AG04449 (cell line): ENCODE data around the gene WTIP.
"Not testable (repeated sequence)": the region's sequence is repeated elsewhere in the genome, so short reads cannot be mapped to it uniquely, and the experiment has no call there.

ENCODE experiments used
- CTCF ChIA-PET: fragments of 350-600 bp; formaldehyde crosslinking; extraction: SDS; loops from one replicate; lab custom pipeline; 2021; ENCODE audit warnings: antibody characterized with exemption; lab: Yijun Ruan, JAX
- POLR2A ChIA-PET: fragments of 400-600, 350-600 bp; formaldehyde crosslinking; extraction: SDS; loops from one replicate; lab custom pipeline; 2020; ENCODE audit warnings: antibody characterized with exemption, inconsistent platforms; lab: Yijun Ruan, JAX
- DNase-seq: peaks from one replicate; pipeline ENCODE4 v3.0.0-alpha.2; 2010; ENCODE audit warnings: low read depth, low spot score
- H3K4me3 ChIP-seq: 2 replicates; pipeline ENCODE4 v1.5.1; 2011; ENCODE audit warnings: low read depth, mild to moderate bottlenecking, control low read depth, low read length
- TF ChIP-seq, protein P1 (sequence below): IDR thresholded peaks from one replicate; pipeline ENCODE4 v1.5.1; 2011; ENCODE audit warnings: mild to moderate bottlenecking, moderate library complexity, low read length, control low read depth, inconsistent platforms; ENCODE audit not compliant: insufficient read depth; ENCODE audit errors: missing control alignments

The WTIP gene

DNA sequence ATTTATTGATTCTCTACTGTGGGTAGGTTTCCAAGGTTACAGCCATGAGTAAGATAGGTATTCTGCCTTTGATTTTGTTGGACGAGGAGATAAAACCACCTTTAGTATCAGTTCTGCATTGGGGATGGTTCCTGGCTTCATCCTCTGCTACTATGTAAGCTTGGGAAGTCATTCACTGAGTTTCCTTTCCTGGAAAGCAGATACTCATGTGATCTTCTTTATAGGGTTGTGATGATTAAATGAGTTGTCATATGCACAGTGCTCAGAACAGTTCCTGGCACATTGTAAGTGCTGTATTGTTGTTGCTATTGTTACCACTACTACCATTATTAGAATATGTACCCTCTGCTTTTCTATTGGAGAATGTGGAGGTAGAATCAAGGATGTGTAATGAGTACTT is 13.1 kb upstream of the WTIP start:
- no peak for DNase-seq
- H3K4me3 ChIP-seq: no peak overlapping the region
- CTCF ChIA-PET: no interaction called here
- TF ChIP-seq, protein P1, sequence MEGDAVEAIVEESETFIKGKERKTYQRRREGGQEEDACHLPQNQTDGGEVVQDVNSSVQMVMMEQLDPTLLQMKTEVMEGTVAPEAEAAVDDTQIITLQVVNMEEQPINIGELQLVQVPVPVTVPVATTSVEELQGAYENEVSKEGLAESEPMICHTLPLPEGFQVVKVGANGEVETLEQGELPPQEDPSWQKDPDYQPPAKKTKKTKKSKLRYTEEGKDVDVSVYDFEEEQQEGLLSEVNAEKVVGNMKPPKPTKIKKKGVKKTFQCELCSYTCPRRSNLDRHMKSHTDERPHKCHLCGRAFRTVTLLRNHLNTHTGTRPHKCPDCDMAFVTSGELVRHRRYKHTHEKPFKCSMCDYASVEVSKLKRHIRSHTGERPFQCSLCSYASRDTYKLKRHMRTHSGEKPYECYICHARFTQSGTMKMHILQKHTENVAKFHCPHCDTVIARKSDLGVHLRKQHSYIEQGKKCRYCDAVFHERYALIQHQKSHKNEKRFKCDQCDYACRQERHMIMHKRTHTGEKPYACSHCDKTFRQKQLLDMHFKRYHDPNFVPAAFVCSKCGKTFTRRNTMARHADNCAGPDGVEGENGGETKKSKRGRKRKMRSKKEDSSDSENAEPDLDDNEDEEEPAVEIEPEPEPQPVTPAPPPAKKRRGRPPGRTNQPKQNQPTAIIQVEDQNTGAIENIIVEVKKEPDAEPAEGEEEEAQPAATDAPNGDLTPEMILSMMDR: no peak
- POLR2A ChIA-PET: no interaction called here

DNA sequence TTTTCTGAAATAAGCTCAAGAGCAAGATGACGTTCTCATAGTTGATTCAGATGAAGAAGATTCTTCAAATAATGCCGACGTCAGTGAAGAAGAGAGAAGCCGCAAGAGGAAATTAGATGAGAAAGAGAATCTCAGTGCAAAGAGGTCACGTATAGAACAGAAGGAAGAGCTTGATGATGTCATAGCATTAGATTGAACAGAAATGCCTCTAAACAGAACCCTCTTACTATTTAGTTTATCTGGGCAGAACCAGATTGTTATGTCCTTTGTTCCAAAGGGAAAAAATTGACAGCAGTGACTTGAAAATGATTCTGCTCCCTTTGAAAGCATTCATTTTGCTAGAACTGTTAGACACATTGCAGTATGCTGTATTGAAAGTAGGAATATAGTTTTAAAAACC is 12.5 kb upstream of the WTIP start:
- POLR2A ChIA-PET, H3K4me3 ChIP-seq, CTCF ChIA-PET: not testable (repeated sequence)

DNA sequence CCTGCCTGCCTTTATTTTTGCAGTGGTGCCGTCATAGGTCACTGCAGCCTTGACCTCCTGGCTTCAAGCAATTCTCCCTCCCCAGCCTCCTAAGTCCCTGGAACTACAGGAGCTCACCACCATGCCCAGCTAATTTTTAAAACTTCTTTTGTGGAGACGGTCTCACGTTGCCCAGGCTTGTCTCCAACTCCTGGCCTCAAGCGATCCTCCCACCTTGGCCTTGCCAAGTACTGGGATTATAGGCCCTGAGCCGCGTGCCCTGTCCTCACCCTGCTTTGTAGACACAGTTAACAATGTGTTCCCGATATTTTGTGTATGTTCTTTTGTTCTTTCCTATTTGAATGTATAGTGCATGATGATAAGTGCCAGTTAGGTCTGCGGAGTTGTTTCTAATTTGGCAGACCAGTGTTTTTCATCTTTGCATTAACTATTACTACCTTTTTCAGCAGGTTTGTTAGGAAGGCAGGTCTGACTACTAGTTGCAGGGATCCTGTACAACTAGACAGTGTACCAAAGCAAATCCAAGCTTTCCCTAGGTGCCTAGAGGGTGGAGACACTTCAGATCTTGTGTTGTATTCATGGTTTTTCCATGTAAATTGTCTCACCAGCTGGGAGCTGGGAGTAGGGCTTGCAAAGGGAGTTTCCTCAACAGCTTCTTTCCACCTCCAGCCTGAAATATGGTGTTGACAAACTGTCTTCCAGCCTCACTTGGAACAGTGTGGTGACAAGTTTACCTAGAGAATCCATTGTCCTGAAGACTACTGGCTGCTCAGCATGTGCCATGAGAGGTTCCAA is 9.5 kb upstream of the WTIP start:
- POLR2A ChIA-PET: interaction anchor here (1.2 kb wide), 1 partner anchor 9 kb away, joined by 5 read pairs; the partner anchor contains the start of gene WTIP
- CTCF ChIA-PET: interaction anchor here (0.9 to 3.1 kb wide), 8 partner anchors 10 to 126 kb away, joined by 3 to 17 read pairs (median 4); partner anchors contain the start of gene WTIP
- TF ChIP-seq, protein P1: no peak
- no peak overlapping the region for H3K4me3 ChIP-seq
- DNase-seq: no peak

More for the DNA sequence above, 12.5 kb upstream of the WTIP start:
- DNase-seq: not testable (repeated sequence)

DNA sequence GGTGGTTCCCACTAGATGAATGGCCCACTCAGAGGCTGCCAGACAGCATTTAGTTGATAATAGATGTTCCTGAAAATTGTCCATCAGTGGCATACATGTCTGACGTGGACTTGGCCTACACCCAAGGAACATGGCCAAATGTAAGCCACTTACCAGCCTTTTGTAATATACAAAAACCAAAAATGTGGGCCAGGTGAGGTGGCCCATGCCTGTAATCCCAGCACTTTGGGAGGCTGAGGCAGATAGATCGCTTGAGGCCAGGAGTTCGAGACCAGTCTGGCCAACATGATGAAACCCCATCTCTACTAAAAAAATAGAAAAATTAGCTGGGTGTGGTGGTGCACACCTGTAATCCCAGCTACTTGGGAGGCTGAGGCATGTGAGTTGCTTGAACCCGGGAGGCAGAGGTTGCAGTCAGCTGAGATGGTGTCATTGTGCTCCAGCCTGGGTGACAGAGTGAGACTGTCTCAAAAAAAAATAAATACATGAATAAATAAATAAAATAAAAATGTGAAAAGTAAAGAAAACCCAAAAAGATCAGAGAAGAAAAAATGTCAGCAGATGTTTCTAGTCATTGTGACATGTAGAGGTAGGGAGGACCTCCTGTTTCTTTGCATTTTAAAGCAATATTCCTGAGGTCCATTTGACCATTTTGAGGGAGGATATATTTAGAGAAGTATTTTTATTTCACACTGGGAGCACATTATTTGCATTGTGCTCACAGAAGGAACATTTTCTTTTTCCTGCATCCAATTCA is 7.1 kb upstream of the WTIP start:
- ChIA-PET CTCF (interaction anchor here (1.0 to 1.6 kb wide), 3 partner anchors 9 to 25 kb away, joined by 3 to 4 read pairs (median 4); no protein-coding TSS in a partner anchor), POLR2A (no interaction called here)
- DNase-seq: no peak
- TF ChIP-seq, protein P1: no peak
- H3K4me3 ChIP-seq: no peak overlapping the region

DNA sequence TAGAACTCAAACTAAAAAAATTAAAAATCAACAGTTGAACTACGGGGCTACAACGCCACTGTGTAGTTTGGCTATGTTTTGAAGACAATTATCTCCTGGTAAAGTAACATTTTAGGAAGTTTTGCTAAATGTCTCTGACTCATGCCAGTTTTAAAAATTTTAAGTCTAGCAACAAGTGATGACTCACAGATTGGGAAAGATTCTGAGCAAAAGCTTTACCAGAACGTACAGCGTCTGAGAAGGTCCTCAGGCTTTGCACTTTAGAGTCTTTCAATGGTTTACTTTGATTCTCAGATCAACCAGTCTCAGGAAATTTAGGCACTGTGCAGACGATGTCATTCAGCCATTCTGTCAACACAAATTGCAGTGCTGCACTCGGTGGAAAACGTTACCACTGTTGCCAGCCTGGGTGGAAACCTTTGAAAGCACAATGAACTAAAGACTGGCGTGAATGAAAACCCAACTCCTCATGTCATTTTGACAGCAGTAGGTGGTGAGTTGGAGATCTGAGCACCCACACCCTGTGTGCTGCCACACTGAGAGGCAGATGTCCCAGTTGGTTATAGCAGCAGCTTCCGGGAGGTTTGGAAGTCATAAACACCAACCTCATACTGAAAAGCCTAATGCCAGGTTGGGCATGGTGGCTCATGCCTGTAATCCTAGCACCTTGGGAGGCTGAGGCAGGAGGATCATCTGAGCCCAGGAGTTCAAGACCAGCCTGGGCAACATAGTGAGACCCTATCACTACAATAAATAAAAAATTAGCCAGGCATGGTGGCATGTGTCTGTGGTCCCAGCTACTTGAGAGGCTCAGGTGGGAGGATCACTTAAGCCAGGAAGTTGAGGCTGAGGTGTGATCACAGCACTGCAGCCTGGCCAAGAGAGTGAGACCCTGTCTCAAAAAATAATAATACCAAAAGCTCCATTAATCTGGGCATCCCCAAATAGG is 6.3 kb upstream of the WTIP start:
- TF ChIP-seq, protein P1: no peak

DNA sequence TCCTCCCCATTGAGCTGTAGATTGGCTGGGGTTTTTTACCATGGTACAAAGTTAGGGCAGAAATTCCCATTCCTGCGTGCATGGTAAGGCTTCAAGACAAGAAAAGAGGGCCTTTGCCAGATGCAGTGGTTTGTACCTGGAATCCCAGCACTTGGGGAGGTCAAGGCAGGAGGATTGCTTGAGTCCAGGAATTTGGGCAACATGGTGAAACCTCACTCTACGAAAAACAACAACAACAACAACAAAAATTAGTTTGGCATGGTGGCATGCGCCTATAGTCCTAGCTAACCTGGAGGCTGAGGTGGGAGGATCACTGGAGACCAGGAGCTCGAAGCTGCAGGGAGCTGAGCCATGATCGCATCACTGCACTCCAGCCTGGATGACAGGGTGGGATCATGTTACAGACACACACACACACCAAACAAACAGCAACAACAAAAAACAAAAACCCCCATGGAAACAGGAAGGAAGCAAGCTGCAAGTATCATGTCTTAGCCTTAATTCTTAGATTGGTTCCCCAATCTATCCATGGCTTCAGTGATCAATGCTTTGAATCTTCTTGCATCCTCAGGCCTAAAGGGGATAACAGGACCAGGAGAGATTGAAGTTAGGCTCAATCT is 5.5 kb upstream of the WTIP start:
- POLR2A ChIA-PET: interaction anchor here (1.4 kb wide), 1 partner anchor 48 kb away, joined by 5 read pairs; the partner anchor contains the start of gene UBA2
- TF ChIP-seq, protein P1: no peak
- no peak for DNase-seq
- no peak overlapping the region for H3K4me3 ChIP-seq
- CTCF ChIA-PET: interaction anchor here (0.8 to 1.4 kb wide), 4 partner anchors 10 to 1292 kb away, joined by 3 read pairs; no protein-coding TSS in a partner anchor

More for the DNA sequence above, 6.3 kb upstream of the WTIP start:
- no peak overlapping the region for H3K4me3 ChIP-seq
- ChIA-PET CTCF (interaction anchor here (0.8 to 1.6 kb wide), 5 partner anchors 9 to 24 kb away, joined by 3 to 4 read pairs (median 3); no protein-coding TSS in a partner anchor), POLR2A (interaction anchor here (1.4 kb wide), 1 partner anchor 47 kb away, joined by 5 read pairs; the partner anchor contains the start of gene UBA2)
- peak; percentile 61 for DNase-seq

DNA sequence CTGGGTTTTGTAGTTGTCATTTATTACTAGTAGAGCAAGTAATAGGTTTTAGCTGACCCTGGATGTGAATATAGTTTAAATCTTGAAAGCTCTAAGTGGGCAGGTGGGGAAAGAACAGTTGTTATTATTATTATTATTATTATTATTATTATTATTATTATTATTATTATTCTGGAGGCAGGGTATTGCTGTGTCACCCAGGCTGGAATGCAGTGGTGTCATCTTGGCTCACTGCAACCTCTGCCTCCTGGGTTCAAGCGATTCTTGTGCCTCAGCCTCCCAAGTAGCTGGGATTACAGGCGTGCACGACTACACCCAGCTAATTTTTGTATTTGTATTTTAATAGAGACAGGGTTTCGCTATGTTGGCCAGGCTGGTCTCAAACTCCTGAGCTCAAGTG is 3.1 kb upstream of the WTIP start:
- CTCF ChIA-PET: interaction anchor here (1.5 kb wide), 1 partner anchor 23 kb away, joined by 6 read pairs; no protein-coding TSS in a partner anchor
- not testable (repeated sequence) for DNase-seq, H3K4me3 ChIP-seq
- POLR2A ChIA-PET: interaction anchor here (0.7 kb wide), 1 partner anchor 30 kb away, joined by 3 read pairs; no protein-coding TSS in a partner anchor
